Measurements from ENCODE around the gene PCED1A.
"Not testable (repeated sequence)": the region's sequence is repeated elsewhere in the genome, so short reads cannot be mapped to it uniquely, and the experiment has no call there.

PCED1A gene

GRCh38 chr20:2831206-2831605 lies 9.2 kb downstream of the PCED1A start:
- DNase-seq (ENCODE audit: low read depth in 2 of 2, low spot score in 1 of 2), result not testable (repeated sequence)

GRCh38 chr20:2829376-2829775 lies 11.1 kb downstream of the PCED1A start:
- DNase-seq (ENCODE audit: low read depth in 2 of 2, low spot score in 1 of 2), result no peak

- no peak for DNase-seq (ENCODE audit: low read depth in 2 of 2, low spot score in 1 of 2)
These were observed 13.8 kb downstream of the PCED1A start for GRCh38 chr20:2826655-2827054.

GRCh38 chr20:2825761-2826160 lies 14.7 kb downstream of the PCED1A start:
- no peak for DNase-seq (ENCODE audit: low read depth in 2 of 2, low spot score in 1 of 2)

- no peak for DNase-seq (ENCODE audit: low read depth in 2 of 2, low spot score in 1 of 2)
These were observed 18.4 kb downstream of the PCED1A start for GRCh38 chr20:2822073-2822472.

- no peak for DNase-seq (ENCODE audit: low read depth in 2 of 2, low spot score in 1 of 2)
These were observed 19.3 kb downstream of the PCED1A start for GRCh38 chr20:2820896-2821869.

GRCh38 chr20:2820084-2820895 lies 20.2 kb downstream of the PCED1A start:
- no peak for DNase-seq (ENCODE audit: low read depth in 2 of 2, low spot score in 1 of 2)

- no peak for DNase-seq (ENCODE audit: low read depth in 2 of 2, low spot score in 1 of 2)
These were observed 22.4 kb downstream of the PCED1A start for GRCh38 chr20:2817891-2818595.

GRCh38 chr20:2817341-2817726 lies 23.1 kb downstream of the PCED1A start:
- no peak for DNase-seq (ENCODE audit: low read depth in 2 of 2, low spot score in 1 of 2)

- DNase-seq (ENCODE audit: low read depth in 2 of 2, low spot score in 1 of 2), result no peak
These were observed 23.7 kb downstream of the PCED1A start for GRCh38 chr20:2816583-2817340.

- no peak for DNase-seq (ENCODE audit: low read depth in 2 of 2, low spot score in 1 of 2)
These were observed 24.3 kb downstream of the PCED1A start, which contains the start of gene TMEM239 for GRCh38 chr20:2816030-2816582. TMEM239 (plus strand) TSS chr20:2816364; CDS start chr20:2816555, 191 bp downstream.

GRCh38 chr20:2815242-2815900 lies 25.1 kb downstream of the PCED1A start:
- no peak for DNase-seq (ENCODE audit: low read depth in 2 of 2, low spot score in 1 of 2)

- DNase-seq (ENCODE audit: low read depth in 2 of 2, low spot score in 1 of 2), result no peak
These were observed 25.8 kb downstream of the PCED1A start, which contains the start of gene C20orf141 for GRCh38 chr20:2814587-2815051. C20orf141 (plus strand) TSS chr20:2814987; CDS start chr20:2815185, 198 bp downstream.

GRCh38 chr20:2814076-2814475 lies 26.4 kb downstream of the PCED1A start:
- DNase-seq (ENCODE audit: low read depth in 2 of 2, low spot score in 1 of 2), result no peak

GRCh38 chr20:2812189-2812588 lies 28.3 kb downstream of the PCED1A start:
- DNase-seq (ENCODE audit: low read depth in 2 of 2, low spot score in 1 of 2), result no peak

- DNase-seq (ENCODE audit: low read depth in 2 of 2, low spot score in 1 of 2), result no peak
These were observed 30.8 kb downstream of the PCED1A start for GRCh38 chr20:2809690-2810089.

- not testable (repeated sequence) for DNase-seq (ENCODE audit: low read depth in 2 of 2, low spot score in 1 of 2)
These were observed 32.5 kb downstream of the PCED1A start for GRCh38 chr20:2807929-2808328.

- DNase-seq (ENCODE audit: low read depth in 2 of 2, low spot score in 1 of 2), result no peak
These were observed 33.4 kb downstream of the PCED1A start for GRCh38 chr20:2807019-2807418.

GRCh38 chr20:2806351-2806701 lies 34.1 kb downstream of the PCED1A start:
- DNase-seq (ENCODE audit: low read depth in 2 of 2, low spot score in 1 of 2), result no peak
